GM12892 (cell line): Measurements from ENCODE around the gene MLXIP.

Source experiments
- POLR2A ChIP-seq: IDR thresholded peaks from 2 replicates; pipeline ENCODE4 v1.6.1; 2011; ENCODE audit warnings: low read depth, low read length, control low read depth
- TAF1 ChIP-seq: IDR thresholded peaks from 2 replicates; pipeline ENCODE4 v1.6.1; 2011; ENCODE audit warnings: low read depth, mild to moderate bottlenecking, control low read depth, low read length, borderline replicate concordance

GRCh38 chr12:122029620-122030423, 48.7 kb upstream of the MLXIP start:
- TF ChIP-seq POLR2A (no peak), TAF1 (no peak)
